GM12878 (cell line): ENCODE measurements around the gene MCOLN2. TPM values are rescaled to one million over a fixed set of nuclear protein-coding genes. Genes with fewer than 3 reads are reported as not detected.

Source experiments
- EGR1 ChIP-seq, 2 experiments: IDR thresholded peaks; 1 replicate in 1 of 2; 2 replicates in 1 of 2; pipeline ENCODE4 v1.6.1; 2011 to 2012; ENCODE audit warnings: low read depth in 2 of 2, low read length in 2 of 2, borderline replicate concordance in 1 of 2, mild to moderate bottlenecking in 1 of 2, moderate library complexity in 1 of 2
- GATAD2B ChIP-seq: fragments of 450-650 bp; conservative IDR thresholded peaks from 2 replicates; pipeline ENCODE4 v1.6.1; 2017; ENCODE audit warnings: low read depth, mild to moderate bottlenecking, moderate library complexity
- PKNOX1 ChIP-seq: fragments of 450-650 bp; IDR thresholded peaks from 2 replicates; pipeline ENCODE4 v1.6.1; 2016; ENCODE audit warnings: mild to moderate bottlenecking
- RBBP5 ChIP-seq: fragments of 200-600 bp; sonication (generic); conservative IDR thresholded peaks from 2 replicates; pipeline ENCODE4 v1.6.1; 2016
- RCOR1 ChIP-seq: conservative IDR thresholded peaks from 2 replicates; pipeline ENCODE4 v1.6.1; 2012; ENCODE audit warnings: low read depth, low read length, improper control_type of control experiment
- SMARCA5 ChIP-seq: fragments of 450-650 bp; IDR thresholded peaks from 2 replicates; pipeline ENCODE4 v1.6.1; 2017; ENCODE audit warnings: mild to moderate bottlenecking
- SUPT20H ChIP-seq: IDR thresholded peaks from 2 replicates; pipeline ENCODE4 v1.6.1; 2011; ENCODE audit warnings: low read depth, mild to moderate bottlenecking, low read length, moderate library complexity, borderline replicate concordance; ENCODE audit not compliant: control insufficient read depth
- SUZ12 ChIP-seq: fragments of 200-600 bp; sonication (generic); IDR thresholded peaks from one replicate; pipeline ENCODE4 v1.6.1; 2018; ENCODE audit warnings: antibody characterized with exemption, mild to moderate bottlenecking; ENCODE audit not compliant: unreplicated experiment
- polyA plus RNA-seq, 11 experiments: library from polyadenylated mRNA; depleted of rRNA in 4 of 11; unstranded in 6 of 11; stranded (reverse) in 5 of 11; fragments of >200 nt; fragmentation: Nextera tagmentation in 4 of 11; fragmentation: Illumina TruSeq in 1 of 11; extraction: Ambion mirVana in 4 of 11; extraction: Trizol in 1 of 11; gene quantifications; 1 replicate in 1 of 11; 2 replicates in 10 of 11; pipeline versions ENCODE4 v1.2.1 to v1.2.3, GENCODE V29; 2011 to 2016; ENCODE audit warnings: inconsistent platforms in 2 of 11, missing spikeins in 2 of 11, low read depth in 1 of 11
- total RNA-seq, 4 experiments: library from RNA; depleted of rRNA in 3 of 4; stranded (reverse); fragments of >200 nt in 3 of 4; fragmentation: Illumina TruSeq in 1 of 4; extraction: Trizol in 1 of 4; gene quantifications; 2 replicates each; pipeline versions ENCODE4 v1.2.1 to v1.2.3, GENCODE V29; 2013 to 2021

The MCOLN2 gene
- total and polyA plus RNA-seq, 10 of the 15 experiments (the other 5 are each of a cell fraction or from before 2014, with no cell fraction given), result 25.9 to 233 (median 109) TPM

GRCh38 chr1:84998642-84999280, 1.8 kb upstream of the MCOLN2 start (continued):
- TF ChIP-seq RBBP5 (no peak), SUPT20H (no peak), GATAD2B (peak; percentile 16; the same call in 1 of the 2 replicates), EGR1 (IDR thresholded peaks at IDR 0.05; ENCODE audit: borderline replicate concordance in 1 of 2, low read depth in 2 of 2, low read length in 2 of 2) (no peak), SUZ12 (no peak), PKNOX1 (no peak), RCOR1 (no peak), SMARCA5 (peak; percentile 54; the same call in 1 of the 2 replicates)
- TF ChIP-seq, all 136 proteins: peak for 5
